H1 (cell line): ENCODE measurements around the gene C15orf61. TPM values are rescaled to one million over a fixed set of nuclear protein-coding genes. Genes with fewer than 3 reads are reported as not detected.

Source experiments
- CTCF ChIA-PET: fragments of 300-600 bp; sonication (Branson Sonifier 250); formaldehyde crosslinking; loops from one replicate; lab custom pipeline; 2021; ENCODE audit not compliant: partially characterized antibody; lab: Charles Lee
- POLR2A ChIA-PET: fragments of 300-600 bp; sonication (Branson Sonifier 250); formaldehyde crosslinking; loops from one replicate; lab custom pipeline; 2021; ENCODE audit warnings: inconsistent platforms; ENCODE audit not compliant: partially characterized antibody; lab: Charles Lee
- DNase-seq, 2 experiments: peaks; one replicate each; pipeline versions ENCODE4 v3.0.0 to v3.0.0-alpha.2; 2010 to 2022; ENCODE audit warnings: low spot score in 2 of 2, low read depth in 1 of 2, mixed read lengths in 1 of 2
- FAIRE-seq: peaks from 2 replicates; lab custom pipeline; 2011; peaks lifted over from hg19 to GRCh38; lab: Jason Lieb, UNC
- H2AFZ ChIP-seq: 2 replicates; pipeline ENCODE4 v1.8.1; 2012; ENCODE audit warnings: low read length, inconsistent platforms
- H2AK5ac ChIP-seq: 2 replicates; pipeline ENCODE4 v1.6.1; 2013; ENCODE audit warnings: low read depth, low read length
- H2BK120ac ChIP-seq: replicated peaks from 2 replicates; pipeline ENCODE3; 2013; ENCODE audit warnings: low read depth, low read length, inconsistent platforms
- H2BK12ac ChIP-seq: 2 replicates; pipeline ENCODE4 v1.6.1; 2013; ENCODE audit warnings: low read depth, low read length
- H2BK15ac ChIP-seq: 2 replicates; pipeline ENCODE4 v1.6.1; 2013; ENCODE audit warnings: low read length
- H2BK20ac ChIP-seq: 2 replicates; pipeline ENCODE4 v1.6.1; 2013; ENCODE audit warnings: low read length
- H2BK5ac ChIP-seq: 2 replicates; pipeline ENCODE4 v1.6.1; 2013; ENCODE audit warnings: low read depth, low read length
- H3K14ac ChIP-seq: 2 replicates; pipeline ENCODE4 v1.6.1; 2013; ENCODE audit warnings: inconsistent platforms; ENCODE audit not compliant: insufficient read length
- H3K18ac ChIP-seq: 2 replicates; pipeline ENCODE4 v1.6.1; 2013; ENCODE audit warnings: low read length; ENCODE audit errors: extremely low read depth
- H3K23ac ChIP-seq: 2 replicates; pipeline ENCODE4 v1.6.1; 2013; ENCODE audit warnings: inconsistent platforms; ENCODE audit not compliant: insufficient read length
- H3K23me2 ChIP-seq: 2 replicates; pipeline ENCODE4 v1.6.1; 2013; ENCODE audit warnings: low read depth, low read length
- H3K27ac ChIP-seq: 2 replicates; pipeline ENCODE4 v1.6.1; 2011; ENCODE audit warnings: low read depth, low read length, inconsistent platforms
- H3K27me3 ChIP-seq, 4 experiments: replicated peaks in 1 of 4; 1 replicate in 1 of 4; 2 replicates in 3 of 4; pipeline versions ENCODE4 v1.6.1 to v1.8.1; 2011 to 2013; ENCODE audit warnings: low read length in 3 of 4, mild to moderate bottlenecking in 3 of 4, inconsistent platforms in 2 of 4, mixed read lengths in 2 of 4, moderate library complexity in 1 of 4; ENCODE audit not compliant: control insufficient read depth in 3 of 4, insufficient read depth in 3 of 4; ENCODE audit errors: extremely low read depth in 1 of 4
- H3K36me3 ChIP-seq, 4 experiments: 2 replicates each; pipeline versions ENCODE4 v1.6.1 to v1.8.1; 2011 to 2013; ENCODE audit warnings: mild to moderate bottlenecking in 4 of 4, low read length in 3 of 4, moderate library complexity in 2 of 4, control low read depth in 1 of 4, inconsistent platforms in 1 of 4; ENCODE audit not compliant: insufficient read depth in 4 of 4, control insufficient read depth in 2 of 4
- H3K4ac ChIP-seq: replicated peaks from 2 replicates; pipeline ENCODE3; 2013; ENCODE audit warnings: low read length, low read depth, mixed read lengths, inconsistent platforms; ENCODE audit not compliant: insufficient read length
- H3K4me1 ChIP-seq, 4 experiments: replicated peaks in 1 of 4; 1 replicate in 1 of 4; 2 replicates in 3 of 4; pipeline versions ENCODE4 v1.6.1 to v1.8.1; 2011 to 2013; ENCODE audit warnings: low read length in 3 of 4, inconsistent platforms in 2 of 4, mixed read lengths in 1 of 4; ENCODE audit not compliant: insufficient read depth in 4 of 4, control insufficient read depth in 3 of 4
- H3K4me2 ChIP-seq, 2 experiments: 2 replicates each; pipeline versions ENCODE4 v1.6.1 to v1.8.1; 2011 to 2013; ENCODE audit warnings: low read depth in 2 of 2, low read length in 2 of 2, control low read depth in 1 of 2, inconsistent platforms in 1 of 2, mild to moderate bottlenecking in 1 of 2; ENCODE audit not compliant: insufficient read depth in 1 of 2
- H3K4me3 ChIP-seq, 4 experiments: fragments of 200-600, 300-600 bp in 1 of 4; sonication (generic), shearing (Covaris generic), sonication (Bioruptor Twin) in 1 of 4; 2 replicates each; pipeline versions ENCODE4 v1.5.1 to v1.8.1; 2011 to 2016; ENCODE audit warnings: low read length in 4 of 4, low read depth in 3 of 4, control low read depth in 2 of 4, inconsistent platforms in 2 of 4, mild to moderate bottlenecking in 2 of 4, mixed read lengths in 1 of 4, moderate library complexity in 1 of 4; ENCODE audit not compliant: insufficient read depth in 2 of 4; ENCODE audit errors: extremely low read depth in 1 of 4
- H3K56ac ChIP-seq: replicated peaks from 2 replicates; pipeline ENCODE3; 2013; ENCODE audit warnings: low read depth, mild to moderate bottlenecking, mixed read lengths, low read length, inconsistent platforms; ENCODE audit not compliant: insufficient read length
- H3K79me1 ChIP-seq: 2 replicates; pipeline ENCODE4 v1.6.1; 2013; ENCODE audit warnings: low read depth, low read length, control low read depth
- H3K79me2 ChIP-seq, 2 experiments: 2 replicates each; pipeline versions ENCODE4 v1.6.1 to v1.8.1; 2012 to 2013; ENCODE audit warnings: low read length in 2 of 2, mild to moderate bottlenecking in 2 of 2, inconsistent platforms in 1 of 2; ENCODE audit not compliant: insufficient read depth in 2 of 2, control insufficient read depth in 1 of 2
- H3K9ac ChIP-seq, 4 experiments: replicated peaks in 1 of 4; 1 replicate in 1 of 4; 2 replicates in 3 of 4; pipeline versions ENCODE4 v1.6.1 to v1.8.1; 2011 to 2013; ENCODE audit warnings: low read depth in 3 of 4, low read length in 3 of 4, control low read depth in 2 of 4, mild to moderate bottlenecking in 2 of 4, moderate library complexity in 2 of 4, inconsistent platforms in 1 of 4; ENCODE audit errors: extremely low read depth in 1 of 4
- H3K9me3 ChIP-seq, 2 experiments: 2 replicates each; pipeline versions ENCODE4 v1.6.1 to v1.8.1; 2012 to 2013; ENCODE audit warnings: mild to moderate bottlenecking in 2 of 2, moderate library complexity in 2 of 2, control low read depth in 1 of 2, inconsistent platforms in 1 of 2, low read depth in 1 of 2, low read length in 1 of 2, mixed read lengths in 1 of 2; ENCODE audit not compliant: insufficient read depth in 2 of 2
- H4K20me1 ChIP-seq, 2 experiments: replicated peaks in 1 of 2; 2 replicates each; pipeline versions ENCODE3 to v1.8.1; 2011 to 2013; ENCODE audit warnings: inconsistent platforms in 2 of 2, low read length in 2 of 2, mild to moderate bottlenecking in 1 of 2; ENCODE audit not compliant: insufficient read depth in 2 of 2, control insufficient read depth in 1 of 2
- H4K5ac ChIP-seq: 2 replicates; pipeline ENCODE4 v1.6.1; 2013; ENCODE audit warnings: low read length, low read depth, mixed read lengths, inconsistent platforms; ENCODE audit not compliant: insufficient read length
- H4K8ac ChIP-seq: 2 replicates; pipeline ENCODE4 v1.8.0; 2013; ENCODE audit warnings: mild to moderate bottlenecking, moderate library complexity, low read length, inconsistent platforms; ENCODE audit not compliant: insufficient read depth; ENCODE audit errors: extremely low read depth
- H4K91ac ChIP-seq: replicated peaks from 2 replicates; pipeline ENCODE3; 2013; ENCODE audit warnings: low read length, mixed read lengths, inconsistent platforms; ENCODE audit not compliant: insufficient read length
- ASH2L ChIP-seq: fragments of 200-600, 300-600 bp; sonication (generic); IDR thresholded peaks from one replicate; pipeline ENCODE4 v1.7.1; 2017; ENCODE audit warnings: low read length
- CHD1 ChIP-seq: IDR thresholded peaks from 2 replicates; pipeline ENCODE4 v1.6.1; 2012; ENCODE audit warnings: low read depth, low read length, improper control_type of control experiment
- CREB1 ChIP-seq: IDR thresholded peaks from 2 replicates; pipeline ENCODE4 v1.6.1; 2012; ENCODE audit warnings: inconsistent platforms
- HDAC2 ChIP-seq, 2 experiments: fragments of 300-600 bp in 1 of 2; sonication (generic) in 1 of 2; IDR thresholded peaks; 2 replicates each; pipeline ENCODE4 v1.6.1; 2011 to 2012; ENCODE audit warnings: low read depth in 2 of 2, low read length in 2 of 2, mild to moderate bottlenecking in 2 of 2, moderate library complexity in 2 of 2, borderline replicate concordance in 1 of 2, inconsistent platforms in 1 of 2
- NRF1 ChIP-seq: IDR thresholded peaks from 2 replicates; pipeline ENCODE4 v1.6.1; 2011; ENCODE audit warnings: mild to moderate bottlenecking, low read depth, low read length, improper control_type of control experiment
- PHF8 ChIP-seq: fragments of 200-600 bp; sonication (generic); conservative IDR thresholded peaks from 2 replicates; pipeline ENCODE4 v1.7.1; 2012; ENCODE audit warnings: low read depth, mild to moderate bottlenecking, inconsistent platforms, low read length, moderate library complexity
- POLR2A ChIP-seq, 2 experiments: IDR thresholded peaks; 1 replicate in 1 of 2; 2 replicates in 1 of 2; pipeline ENCODE4 v1.6.1; 2011; ENCODE audit warnings: low read depth in 2 of 2, low read length in 2 of 2, mild to moderate bottlenecking in 2 of 2; ENCODE audit errors: control extremely low read depth in 1 of 2
- POLR2AphosphoS5 ChIP-seq: IDR thresholded peaks from 2 replicates; pipeline ENCODE4 v1.6.1; 2011; ENCODE audit warnings: low read depth, low read length
- RFX5 ChIP-seq: IDR thresholded peaks from 2 replicates; pipeline ENCODE4 v1.6.1; 2011; ENCODE audit warnings: low read depth, low read length, improper control_type of control experiment, borderline replicate concordance
- TBP ChIP-seq: IDR thresholded peaks from 2 replicates; pipeline ENCODE4 v1.6.1; 2011; ENCODE audit warnings: low read depth, low read length, improper control_type of control experiment
- polyA plus RNA-seq, 7 experiments: library from polyadenylated mRNA; depleted of rRNA in 3 of 7; stranded (reverse) in 5 of 7; unstranded in 2 of 7; fragments of >200 nt in 5 of 7; fragments of 200-250 nt in 2 of 7; gene quantifications; 1 replicate in 5 of 7; 2 replicates in 1 of 7; 4 replicates in 1 of 7; pipeline versions ENCODE4 v1.2.1 to v1.2.3, GENCODE V29; 2011 to 2013; ENCODE audit warnings: missing spikeins in 2 of 7, mixed read lengths in 2 of 7
- total RNA-seq: library from RNA; stranded (reverse); fragmentation: NEBNext Ultra II Directional; extraction: Animal tissue kit (Norgen Biotek cat#: 25700); gene quantifications from 2 replicates; pipeline ENCODE4 v1.2.1, GENCODE V29; 2021
- TF ChIP-seq, protein P1 (sequence below): IDR thresholded peaks from 2 replicates; pipeline ENCODE4 v1.6.1; 2011; ENCODE audit warnings: low read depth, mild to moderate bottlenecking, low read length; ENCODE audit not compliant: insufficient read depth
- TF ChIP-seq, protein P2 (sequence below): IDR thresholded peaks from 2 replicates; pipeline ENCODE4 v1.6.1; 2012; ENCODE audit warnings: inconsistent platforms
- TF ChIP-seq, protein P3 (sequence below): IDR thresholded peaks from 2 replicates; pipeline ENCODE4 v1.6.1; 2012; ENCODE audit warnings: low read length, inconsistent platforms

The C15orf61 gene
- total and polyA plus RNA-seq, 2 of the 8 experiments (the other 6 are each of a cell fraction or from before 2014, with no cell fraction given) = 1.7 to 2.0 TPM

DNA sequence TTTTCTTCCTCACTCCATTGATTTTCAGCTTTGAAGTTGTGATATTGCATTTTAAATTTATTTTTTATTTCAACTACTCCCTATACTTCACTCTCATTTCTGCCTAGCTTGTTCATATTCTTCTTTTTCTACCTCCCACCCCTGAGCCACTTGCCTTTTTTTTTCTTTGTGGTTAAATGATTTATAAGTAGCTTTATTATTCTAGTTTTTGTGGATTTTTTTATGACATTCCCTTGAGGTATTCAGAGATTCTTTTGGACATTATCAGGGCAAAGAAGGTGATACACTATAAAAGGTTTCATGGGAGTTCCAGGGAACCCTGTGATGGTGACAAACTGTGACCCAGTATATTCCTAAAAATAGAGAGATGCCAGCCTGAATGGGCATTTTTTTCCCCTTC, 3.3 kb downstream of the C15orf61 start:
- no peaks in the 10 kb centered on the region for H3K79me2 ChIP-seq
- H2BK5ac ChIP-seq = no peak overlapping the region
- ChIA-PET POLR2A (interaction anchor here (0.7 kb wide), 1 partner anchor 444 kb away, joined by 3 read pairs; no protein-coding TSS in a partner anchor), CTCF (interaction anchor here (0.7 to 1.4 kb wide), 2 partner anchors 23 to 770 kb away, joined by 3 to 4 read pairs; no protein-coding TSS in a partner anchor)
- H2AFZ ChIP-seq = no peak overlapping the region
- no peak overlapping the region for H2BK12ac ChIP-seq
- no peak overlapping the region for H4K8ac ChIP-seq
- H3K27me3 ChIP-seq = peaks cover 0 to 7% (median 4%) of the 10 kb centered on the region in 4 experiments; a peak in 2 of 7 replicates
- DNase-seq (no peak), FAIRE-seq (no peak)
- H4K5ac ChIP-seq = no peak overlapping the region
- no peak overlapping the region for H4K91ac ChIP-seq
- no peak overlapping the region for H3K18ac ChIP-seq
- no peak overlapping the region for H3K23ac ChIP-seq
- H3K56ac ChIP-seq = no peak overlapping the region
- H3K4me2 ChIP-seq = no peak overlapping the region
- H3K27ac ChIP-seq = no peak overlapping the region
- peak overlapping the region; percentile 33 for H2BK120ac ChIP-seq
- no peak overlapping the region for H3K9ac ChIP-seq
- H3K4me1 ChIP-seq = peaks cover 0 to 10% (median 1%) of the 10 kb centered on the region in 4 experiments; a peak in 4 of 7 replicates
- no peaks in the 10 kb centered on the region for H3K36me3 ChIP-seq
- no peak overlapping the region for H2BK20ac ChIP-seq
- H2AK5ac ChIP-seq = no peak overlapping the region
- no peaks in the 10 kb centered on the region for H3K9me3 ChIP-seq
- no peaks in the 10 kb centered on the region for H4K20me1 ChIP-seq
- H3K4me3 ChIP-seq = no peak overlapping the region
- H2BK15ac ChIP-seq = no peak overlapping the region
- no peak overlapping the region for H3K14ac ChIP-seq
- H3K23me2 ChIP-seq = peaks cover 15% of the 10 kb centered on the region; the same call in 1 of the 2 replicates
- no peaks in the 10 kb centered on the region for H3K79me1 ChIP-seq
- no peak overlapping the region for H3K4ac ChIP-seq
- TF ChIP-seq TBP (no peak), RFX5 (no peak), CREB1 (no peak), POLR2AphosphoS5 (no peak), POLR2A (IDR thresholded peaks at IDR 0.05; ENCODE audit: control extremely low read depth in 1 of 2, low read depth in 2 of 2, low read length in 2 of 2) (no peak), NRF1 (no peak), PHF8 (no peak), ASH2L (no peak), HDAC2 (IDR thresholded peaks at IDR 0.05; ENCODE audit: borderline replicate concordance in 1 of 2, low read depth in 2 of 2, low read length in 2 of 2) (no peak), CHD1 (no peak)
- TF ChIP-seq, protein P1, sequence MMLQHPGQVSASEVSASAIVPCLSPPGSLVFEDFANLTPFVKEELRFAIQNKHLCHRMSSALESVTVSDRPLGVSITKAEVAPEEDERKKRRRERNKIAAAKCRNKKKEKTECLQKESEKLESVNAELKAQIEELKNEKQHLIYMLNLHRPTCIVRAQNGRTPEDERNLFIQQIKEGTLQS = no peak
- TF ChIP-seq, protein P2, sequence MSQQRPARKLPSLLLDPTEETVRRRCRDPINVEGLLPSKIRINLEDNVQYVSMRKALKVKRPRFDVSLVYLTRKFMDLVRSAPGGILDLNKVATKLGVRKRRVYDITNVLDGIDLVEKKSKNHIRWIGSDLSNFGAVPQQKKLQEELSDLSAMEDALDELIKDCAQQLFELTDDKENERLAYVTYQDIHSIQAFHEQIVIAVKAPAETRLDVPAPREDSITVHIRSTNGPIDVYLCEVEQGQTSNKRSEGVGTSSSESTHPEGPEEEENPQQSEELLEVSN = no peak
- TF ChIP-seq, protein P3, sequence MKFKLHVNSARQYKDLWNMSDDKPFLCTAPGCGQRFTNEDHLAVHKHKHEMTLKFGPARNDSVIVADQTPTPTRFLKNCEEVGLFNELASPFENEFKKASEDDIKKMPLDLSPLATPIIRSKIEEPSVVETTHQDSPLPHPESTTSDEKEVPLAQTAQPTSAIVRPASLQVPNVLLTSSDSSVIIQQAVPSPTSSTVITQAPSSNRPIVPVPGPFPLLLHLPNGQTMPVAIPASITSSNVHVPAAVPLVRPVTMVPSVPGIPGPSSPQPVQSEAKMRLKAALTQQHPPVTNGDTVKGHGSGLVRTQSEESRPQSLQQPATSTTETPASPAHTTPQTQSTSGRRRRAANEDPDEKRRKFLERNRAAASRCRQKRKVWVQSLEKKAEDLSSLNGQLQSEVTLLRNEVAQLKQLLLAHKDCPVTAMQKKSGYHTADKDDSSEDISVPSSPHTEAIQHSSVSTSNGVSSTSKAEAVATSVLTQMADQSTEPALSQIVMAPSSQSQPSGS = no peak
